ENCODE measurements around the gene CLDN5.

CLDN5 gene

GRCh38 chr22:19480789-19481188 is 43.4 kb downstream of the CLDN5 start:
- DNase-seq (ENCODE audit: low spot score) = no peak

GRCh38 chr22:19480173-19480568 is 44.0 kb downstream of the CLDN5 start:
- DNase-seq (ENCODE audit: low spot score) = no peak

- DNase-seq (ENCODE audit: low spot score) = peak; percentile 95
These were observed 44.6 kb downstream of the CLDN5 start, which contains the start of gene CDC45 for GRCh38 chr22:19479355-19480172. Gene CDC45 (plus strand): TSS chr22:19479920. CDS start chr22:19479969, 49 bp downstream.

- peak; percentile 91 for DNase-seq (ENCODE audit: low spot score)
These were observed 45.3 kb downstream of the CLDN5 start, which contains the start of gene UFD1 for GRCh38 chr22:19478901-19479354. Gene UFD1 (minus strand): TSS chr22:19479193. CDS start chr22:19479085, 108 bp downstream.

GRCh38 chr22:19478045-19478900 is 45.9 kb downstream of the CLDN5 start:
- no peak for DNase-seq (ENCODE audit: low spot score)

- no peak for DNase-seq (ENCODE audit: low spot score)
These were observed 46.7 kb downstream of the CLDN5 start for GRCh38 chr22:19477321-19478044.

GRCh38 chr22:19476023-19476422 is 48.2 kb downstream of the CLDN5 start:
- no peak for DNase-seq (ENCODE audit: low spot score)

- DNase-seq (ENCODE audit: low spot score) = no peak
These were observed 50.6 kb downstream of the CLDN5 start for GRCh38 chr22:19473578-19473977.

Data from left forelimb (tissue), 1 donor.